ENCODE results near the gene PIGB. TPM values are rescaled to one million over a fixed set of nuclear protein-coding genes. Genes with fewer than 3 reads are reported as not detected.
A peak's percentile ranks its signal among the peaks of the same experiment; 100 is the strongest.

Gene PIGB
- total and polyA plus RNA-seq, 2 of the 13 experiments (the other 11 are each of a cell fraction or from before 2014, with no cell fraction given) = 14.5 to 19.1 TPM

DNA sequence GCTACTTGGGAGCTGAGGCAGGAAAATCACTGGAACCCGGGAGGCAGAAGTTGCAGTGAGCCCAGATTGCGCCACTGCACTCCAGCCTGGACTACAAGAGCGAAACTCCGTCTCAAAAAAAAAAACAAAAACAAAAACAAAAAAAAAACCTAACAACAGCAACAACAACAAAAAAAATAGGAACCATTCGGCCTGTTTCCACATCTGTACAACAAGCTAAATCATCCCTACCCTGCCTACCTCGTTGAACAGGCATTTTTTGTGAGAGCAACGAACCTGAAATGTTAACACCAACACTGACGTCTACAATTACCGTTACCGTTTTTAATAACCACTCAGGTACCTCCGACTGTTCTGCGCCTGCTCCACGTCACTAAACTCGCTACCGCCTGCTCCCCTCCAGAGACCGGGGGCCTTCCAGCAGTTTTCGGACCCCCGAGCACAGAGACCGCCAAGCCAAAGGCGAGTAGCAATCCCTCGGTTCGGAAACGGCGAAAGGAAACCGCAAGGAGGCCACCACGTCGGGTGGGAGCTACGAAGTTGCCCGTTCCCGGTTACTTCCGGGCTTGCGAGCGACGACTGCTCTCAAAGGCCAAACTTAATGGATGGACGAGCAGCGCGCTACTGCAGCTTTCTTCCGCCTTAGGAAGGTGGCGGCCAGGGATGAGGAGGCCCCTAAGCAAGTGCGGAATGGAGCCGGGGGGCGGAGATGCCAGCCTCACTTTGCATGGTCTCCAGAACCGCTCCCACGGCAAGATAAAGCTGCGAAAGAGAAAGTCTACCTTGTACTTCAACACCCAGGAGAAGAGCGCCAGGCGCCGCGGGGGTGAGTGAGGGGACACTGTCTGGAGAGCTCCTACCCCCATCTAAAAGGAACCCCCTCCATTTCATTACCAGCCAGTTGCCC, at the start of gene PIGB, which contains the start of gene PIGBOS1 (continued):
- TF ChIP-seq, protein P1, sequence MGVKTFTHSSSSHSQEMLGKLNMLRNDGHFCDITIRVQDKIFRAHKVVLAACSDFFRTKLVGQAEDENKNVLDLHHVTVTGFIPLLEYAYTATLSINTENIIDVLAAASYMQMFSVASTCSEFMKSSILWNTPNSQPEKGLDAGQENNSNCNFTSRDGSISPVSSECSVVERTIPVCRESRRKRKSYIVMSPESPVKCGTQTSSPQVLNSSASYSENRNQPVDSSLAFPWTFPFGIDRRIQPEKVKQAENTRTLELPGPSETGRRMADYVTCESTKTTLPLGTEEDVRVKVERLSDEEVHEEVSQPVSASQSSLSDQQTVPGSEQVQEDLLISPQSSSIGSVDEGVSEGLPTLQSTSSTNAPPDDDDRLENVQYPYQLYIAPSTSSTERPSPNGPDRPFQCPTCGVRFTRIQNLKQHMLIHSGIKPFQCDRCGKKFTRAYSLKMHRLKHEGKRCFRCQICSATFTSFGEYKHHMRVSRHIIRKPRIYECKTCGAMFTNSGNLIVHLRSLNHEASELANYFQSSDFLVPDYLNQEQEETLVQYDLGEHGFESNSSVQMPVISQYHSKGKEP (CRISPR knock-in tag; IDR thresholded peaks at IDR 0.05) = peak; percentile 89; the same call in 1 of the 2 replicates
- TF ChIP-seq, protein P2, sequence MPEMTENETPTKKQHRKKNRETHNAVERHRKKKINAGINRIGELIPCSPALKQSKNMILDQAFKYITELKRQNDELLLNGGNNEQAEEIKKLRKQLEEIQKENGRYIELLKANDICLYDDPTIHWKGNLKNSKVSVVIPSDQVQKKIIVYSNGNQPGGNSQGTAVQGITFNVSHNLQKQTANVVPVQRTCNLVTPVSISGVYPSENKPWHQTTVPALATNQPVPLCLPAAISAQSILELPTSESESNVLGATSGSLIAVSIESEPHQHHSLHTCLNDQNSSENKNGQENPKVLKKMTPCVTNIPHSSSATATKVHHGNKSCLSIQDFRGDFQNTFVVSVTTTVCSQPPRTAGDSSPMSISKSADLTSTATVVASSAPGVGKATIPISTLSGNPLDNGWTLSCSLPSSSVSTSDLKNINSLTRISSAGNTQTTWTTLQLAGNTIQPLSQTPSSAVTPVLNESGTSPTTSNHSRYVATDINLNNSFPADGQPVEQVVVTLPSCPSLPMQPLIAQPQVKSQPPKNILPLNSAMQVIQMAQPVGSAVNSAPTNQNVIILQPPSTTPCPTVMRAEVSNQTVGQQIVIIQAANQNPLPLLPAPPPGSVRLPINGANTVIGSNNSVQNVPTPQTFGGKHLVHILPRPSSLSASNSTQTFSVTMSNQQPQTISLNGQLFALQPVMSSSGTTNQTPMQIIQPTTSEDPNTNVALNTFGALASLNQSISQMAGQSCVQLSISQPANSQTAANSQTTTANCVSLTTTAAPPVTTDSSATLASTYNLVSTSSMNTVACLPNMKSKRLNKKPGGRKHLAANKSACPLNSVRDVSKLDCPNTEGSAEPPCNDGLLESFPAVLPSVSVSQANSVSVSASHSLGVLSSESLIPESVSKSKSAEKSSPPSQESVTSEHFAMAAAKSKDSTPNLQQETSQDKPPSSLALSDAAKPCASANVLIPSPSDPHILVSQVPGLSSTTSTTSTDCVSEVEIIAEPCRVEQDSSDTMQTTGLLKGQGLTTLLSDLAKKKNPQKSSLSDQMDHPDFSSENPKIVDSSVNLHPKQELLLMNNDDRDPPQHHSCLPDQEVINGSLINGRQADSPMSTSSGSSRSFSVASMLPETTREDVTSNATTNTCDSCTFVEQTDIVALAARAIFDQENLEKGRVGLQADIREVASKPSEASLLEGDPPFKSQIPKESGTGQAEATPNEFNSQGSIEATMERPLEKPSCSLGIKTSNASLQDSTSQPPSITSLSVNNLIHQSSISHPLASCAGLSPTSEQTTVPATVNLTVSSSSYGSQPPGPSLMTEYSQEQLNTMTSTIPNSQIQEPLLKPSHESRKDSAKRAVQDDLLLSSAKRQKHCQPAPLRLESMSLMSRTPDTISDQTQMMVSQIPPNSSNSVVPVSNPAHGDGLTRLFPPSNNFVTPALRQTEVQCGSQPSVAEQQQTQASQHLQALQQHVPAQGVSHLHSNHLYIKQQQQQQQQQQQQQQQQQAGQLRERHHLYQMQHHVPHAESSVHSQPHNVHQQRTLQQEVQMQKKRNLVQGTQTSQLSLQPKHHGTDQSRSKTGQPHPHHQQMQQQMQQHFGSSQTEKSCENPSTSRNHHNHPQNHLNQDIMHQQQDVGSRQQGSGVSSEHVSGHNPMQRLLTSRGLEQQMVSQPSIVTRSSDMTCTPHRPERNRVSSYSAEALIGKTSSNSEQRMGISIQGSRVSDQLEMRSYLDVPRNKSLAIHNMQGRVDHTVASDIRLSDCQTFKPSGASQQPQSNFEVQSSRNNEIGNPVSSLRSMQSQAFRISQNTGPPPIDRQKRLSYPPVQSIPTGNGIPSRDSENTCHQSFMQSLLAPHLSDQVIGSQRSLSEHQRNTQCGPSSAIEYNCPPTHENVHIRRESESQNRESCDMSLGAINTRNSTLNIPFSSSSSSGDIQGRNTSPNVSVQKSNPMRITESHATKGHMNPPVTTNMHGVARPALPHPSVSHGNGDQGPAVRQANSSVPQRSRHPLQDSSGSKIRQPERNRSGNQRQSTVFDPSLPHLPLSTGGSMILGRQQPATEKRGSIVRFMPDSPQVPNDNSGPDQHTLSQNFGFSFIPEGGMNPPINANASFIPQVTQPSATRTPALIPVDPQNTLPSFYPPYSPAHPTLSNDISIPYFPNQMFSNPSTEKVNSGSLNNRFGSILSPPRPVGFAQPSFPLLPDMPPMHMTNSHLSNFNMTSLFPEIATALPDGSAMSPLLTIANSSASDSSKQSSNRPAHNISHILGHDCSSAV (CRISPR knock-in tag; IDR thresholded peaks at IDR 0.05; ENCODE audit: borderline replicate concordance) = no peak
- TF ChIP-seq TCF12 (IDR thresholded peaks at IDR 0.05) (no peak), TCF12 (CRISPR knock-in tag; IDR thresholded peaks at IDR 0.05) (peak; percentile 46; the same call in 1 of the 2 replicates), SP140L (CRISPR knock-in tag; IDR thresholded peaks at IDR 0.05; ENCODE audit: borderline replicate concordance) (no peak), GPN1 (CRISPR knock-in tag; IDR thresholded peaks at IDR 0.05; ENCODE audit: borderline replicate concordance) (no peak), ZNF644 (CRISPR knock-in tag; IDR thresholded peaks at IDR 0.05; ENCODE audit: low read depth) (peak; percentile 93), ZZZ3 (CRISPR knock-in tag; IDR thresholded peaks at IDR 0.05; ENCODE audit: borderline replicate concordance) (peak; percentile 91; the same call in 1 of the 2 replicates), SRSF1 (optimal IDR thresholded peaks at IDR 0.05; ENCODE audit: low read depth, low read length) (peak; percentile 28), ZSCAN30 (CRISPR knock-in tag; IDR thresholded peaks at IDR 0.05) (no peak), CBX1 (IDR thresholded peaks at IDR 0.05; ENCODE audit: low read depth) (peak; percentile 81), ZFP82 (CRISPR knock-in tag; IDR thresholded peaks at IDR 0.05; ENCODE audit: borderline replicate concordance) (no peak), SCMH1 (CRISPR knock-in tag; IDR thresholded peaks at IDR 0.05; ENCODE audit: borderline replicate concordance) (no peak), FLYWCH1 (CRISPR knock-in tag; IDR thresholded peaks at IDR 0.05) (no peak), AGO2 (optimal IDR thresholded peaks at IDR 0.05; ENCODE audit: low read depth, low read length) (no peak)
- TF ChIP-seq, protein P3, sequence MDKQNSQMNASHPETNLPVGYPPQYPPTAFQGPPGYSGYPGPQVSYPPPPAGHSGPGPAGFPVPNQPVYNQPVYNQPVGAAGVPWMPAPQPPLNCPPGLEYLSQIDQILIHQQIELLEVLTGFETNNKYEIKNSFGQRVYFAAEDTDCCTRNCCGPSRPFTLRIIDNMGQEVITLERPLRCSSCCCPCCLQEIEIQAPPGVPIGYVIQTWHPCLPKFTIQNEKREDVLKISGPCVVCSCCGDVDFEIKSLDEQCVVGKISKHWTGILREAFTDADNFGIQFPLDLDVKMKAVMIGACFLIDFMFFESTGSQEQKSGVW (CRISPR knock-in tag; IDR thresholded peaks at IDR 0.05; ENCODE audit: borderline replicate concordance) = no peak
- TF ChIP-seq, protein P4, sequence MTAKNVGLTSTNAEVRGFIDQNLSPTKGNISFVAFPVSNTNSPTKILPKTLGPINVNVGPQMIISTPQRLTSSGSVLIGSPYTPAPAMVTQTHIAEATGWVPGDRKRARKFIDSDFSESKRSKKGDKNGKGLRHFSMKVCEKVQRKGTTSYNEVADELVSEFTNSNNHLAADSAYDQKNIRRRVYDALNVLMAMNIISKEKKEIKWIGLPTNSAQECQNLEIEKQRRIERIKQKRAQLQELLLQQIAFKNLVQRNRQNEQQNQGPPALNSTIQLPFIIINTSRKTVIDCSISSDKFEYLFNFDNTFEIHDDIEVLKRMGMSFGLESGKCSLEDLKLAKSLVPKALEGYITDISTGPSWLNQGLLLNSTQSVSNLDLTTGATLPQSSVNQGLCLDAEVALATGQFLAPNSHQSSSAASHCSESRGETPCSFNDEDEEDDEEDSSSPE (CRISPR knock-in tag; IDR thresholded peaks at IDR 0.05) = peak; percentile 57; the same call in 1 of the 2 replicates

Data from HepG2 (cell line).